ENCODE results near the gene COL1A1. TPM values are rescaled to one million over a fixed set of nuclear protein-coding genes. Genes with fewer than 3 reads are reported as not detected.

The COL1A1 gene
- total and polyA plus RNA-seq, 2 of the 13 experiments (the other 11 are each of a cell fraction or from before 2014, with no cell fraction given), result 0.05 TPM; not detected in 1

- TF ChIP-seq, protein P1, sequence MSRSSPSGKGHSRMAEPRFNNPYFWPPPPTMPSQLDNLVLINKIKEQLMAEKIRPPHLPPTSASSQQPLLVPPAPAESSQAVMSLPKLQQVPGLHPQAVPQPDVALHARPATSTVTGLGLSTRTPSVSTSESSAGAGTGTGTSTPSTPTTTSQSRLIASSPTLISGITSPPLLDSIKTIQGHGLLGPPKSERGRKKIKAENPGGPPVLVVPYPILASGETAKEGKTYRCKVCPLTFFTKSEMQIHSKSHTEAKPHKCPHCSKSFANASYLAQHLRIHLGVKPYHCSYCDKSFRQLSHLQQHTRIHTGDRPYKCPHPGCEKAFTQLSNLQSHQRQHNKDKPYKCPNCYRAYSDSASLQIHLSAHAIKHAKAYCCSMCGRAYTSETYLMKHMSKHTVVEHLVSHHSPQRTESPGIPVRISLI (CRISPR knock-in tag; IDR thresholded peaks at IDR 0.05; ENCODE audit: borderline replicate concordance), result no peak
- no peak; the same call in 1 of the 2 replicates for TF ChIP-seq ZNF614 (CRISPR knock-in tag; IDR thresholded peaks at IDR 0.05; ENCODE audit: borderline replicate concordance)
- no peak for TF ChIP-seq TBP (CRISPR knock-in tag; IDR thresholded peaks at IDR 0.05)
- peak; percentile 19; the same call in 1 of the 2 replicates for TF ChIP-seq ZNF691 (CRISPR knock-in tag; IDR thresholded peaks at IDR 0.05; ENCODE audit: borderline replicate concordance, low read depth)
- TF ChIP-seq ZSCAN9 (CRISPR knock-in tag; IDR thresholded peaks at IDR 0.05; ENCODE audit: borderline replicate concordance), result no peak
- TF ChIP-seq TEAD2 (CRISPR knock-in tag; IDR thresholded peaks at IDR 0.05), result no peak
- TF ChIP-seq ZNF800 (CRISPR knock-in tag; IDR thresholded peaks at IDR 0.05), result no peak
- no peak for TF ChIP-seq MYNN (CRISPR knock-in tag; IDR thresholded peaks at IDR 0.05; ENCODE audit: low read depth)
- no peak for TF ChIP-seq ZNF101 (CRISPR knock-in tag; IDR thresholded peaks at IDR 0.05; ENCODE audit: borderline replicate concordance, low read depth)
- TF ChIP-seq, protein P2, sequence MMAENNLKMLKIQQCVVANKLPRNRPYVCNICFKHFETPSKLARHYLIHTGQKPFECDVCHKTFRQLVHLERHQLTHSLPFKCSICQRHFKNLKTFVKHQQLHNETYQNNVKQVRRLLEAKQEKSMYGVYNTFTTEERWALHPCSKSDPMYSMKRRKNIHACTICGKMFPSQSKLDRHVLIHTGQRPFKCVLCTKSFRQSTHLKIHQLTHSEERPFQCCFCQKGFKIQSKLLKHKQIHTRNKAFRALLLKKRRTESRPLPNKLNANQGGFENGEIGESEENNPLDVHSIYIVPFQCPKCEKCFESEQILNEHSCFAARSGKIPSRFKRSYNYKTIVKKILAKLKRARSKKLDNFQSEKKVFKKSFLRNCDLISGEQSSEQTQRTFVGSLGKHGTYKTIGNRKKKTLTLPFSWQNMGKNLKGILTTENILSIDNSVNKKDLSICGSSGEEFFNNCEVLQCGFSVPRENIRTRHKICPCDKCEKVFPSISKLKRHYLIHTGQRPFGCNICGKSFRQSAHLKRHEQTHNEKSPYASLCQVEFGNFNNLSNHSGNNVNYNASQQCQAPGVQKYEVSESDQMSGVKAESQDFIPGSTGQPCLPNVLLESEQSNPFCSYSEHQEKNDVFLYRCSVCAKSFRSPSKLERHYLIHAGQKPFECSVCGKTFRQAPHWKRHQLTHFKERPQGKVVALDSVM (CRISPR knock-in tag; IDR thresholded peaks at IDR 0.05), result no peak; the same call in 1 of the 2 replicates
- 0 out of 2 replicates have a peak, but pooled peaks have one; percentile 40 for TF ChIP-seq ZNF333 (CRISPR knock-in tag; IDR thresholded peaks at IDR 0.05; ENCODE audit: borderline replicate concordance)
- TF ChIP-seq, protein P3, sequence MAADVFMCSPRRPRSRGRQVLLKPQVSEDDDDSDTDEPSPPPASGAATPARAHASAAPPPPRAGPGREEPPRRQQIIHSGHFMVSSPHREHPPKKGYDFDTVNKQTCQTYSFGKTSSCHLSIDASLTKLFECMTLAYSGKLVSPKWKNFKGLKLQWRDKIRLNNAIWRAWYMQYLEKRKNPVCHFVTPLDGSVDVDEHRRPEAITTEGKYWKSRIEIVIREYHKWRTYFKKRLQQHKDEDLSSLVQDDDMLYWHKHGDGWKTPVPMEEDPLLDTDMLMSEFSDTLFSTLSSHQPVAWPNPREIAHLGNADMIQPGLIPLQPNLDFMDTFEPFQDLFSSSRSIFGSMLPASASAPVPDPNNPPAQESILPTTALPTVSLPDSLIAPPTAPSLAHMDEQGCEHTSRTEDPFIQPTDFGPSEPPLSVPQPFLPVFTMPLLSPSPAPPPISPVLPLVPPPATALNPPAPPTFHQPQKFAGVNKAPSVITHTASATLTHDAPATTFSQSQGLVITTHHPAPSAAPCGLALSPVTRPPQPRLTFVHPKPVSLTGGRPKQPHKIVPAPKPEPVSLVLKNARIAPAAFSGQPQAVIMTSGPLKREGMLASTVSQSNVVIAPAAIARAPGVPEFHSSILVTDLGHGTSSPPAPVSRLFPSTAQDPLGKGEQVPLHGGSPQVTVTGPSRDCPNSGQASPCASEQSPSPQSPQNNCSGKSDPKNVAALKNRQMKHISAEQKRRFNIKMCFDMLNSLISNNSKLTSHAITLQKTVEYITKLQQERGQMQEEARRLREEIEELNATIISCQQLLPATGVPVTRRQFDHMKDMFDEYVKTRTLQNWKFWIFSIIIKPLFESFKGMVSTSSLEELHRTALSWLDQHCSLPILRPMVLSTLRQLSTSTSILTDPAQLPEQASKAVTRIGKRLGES (CRISPR knock-in tag; IDR thresholded peaks at IDR 0.05; ENCODE audit: borderline replicate concordance), result no peak
- TF ChIP-seq ZNF557 (CRISPR knock-in tag; IDR thresholded peaks at IDR 0.05), result no peak
- 0 out of 2 replicates have a peak, but pooled peaks have one; percentile 23 for TF ChIP-seq ZC3H13 (CRISPR knock-in tag; IDR thresholded peaks at IDR 0.05)
- TF ChIP-seq ZNF17 (CRISPR knock-in tag; IDR thresholded peaks at IDR 0.05), result no peak
- no peak for TF ChIP-seq ZNF724P (CRISPR knock-in tag; IDR thresholded peaks at IDR 0.05; ENCODE audit: borderline replicate concordance)
- TF ChIP-seq, protein P4, sequence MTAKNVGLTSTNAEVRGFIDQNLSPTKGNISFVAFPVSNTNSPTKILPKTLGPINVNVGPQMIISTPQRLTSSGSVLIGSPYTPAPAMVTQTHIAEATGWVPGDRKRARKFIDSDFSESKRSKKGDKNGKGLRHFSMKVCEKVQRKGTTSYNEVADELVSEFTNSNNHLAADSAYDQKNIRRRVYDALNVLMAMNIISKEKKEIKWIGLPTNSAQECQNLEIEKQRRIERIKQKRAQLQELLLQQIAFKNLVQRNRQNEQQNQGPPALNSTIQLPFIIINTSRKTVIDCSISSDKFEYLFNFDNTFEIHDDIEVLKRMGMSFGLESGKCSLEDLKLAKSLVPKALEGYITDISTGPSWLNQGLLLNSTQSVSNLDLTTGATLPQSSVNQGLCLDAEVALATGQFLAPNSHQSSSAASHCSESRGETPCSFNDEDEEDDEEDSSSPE (CRISPR knock-in tag; IDR thresholded peaks at IDR 0.05), result peak; percentile 59; the same call in 1 of the 2 replicates
- TF ChIP-seq ZNF143 (CRISPR knock-in tag; IDR thresholded peaks at IDR 0.05), result no peak; the same call in 1 of the 2 replicates
Observed at GRCh38 chr17:50177983-50178834, 23.2 kb downstream of the COL1A1 start (continued).
